ENCODE data around the gene ATXN1.

GRCh38 chr6:16806363-16806762, 45.1 kb upstream of the ATXN1 start:
- TF ChIP-seq CTCF (IDR thresholded peaks at IDR 0.05; ENCODE audit: poor library complexity, severe bottlenecking) (no peak), POLR2AphosphoS5 (IDR thresholded peaks at IDR 0.05) (no peak), EZH2 (IDR thresholded peaks at IDR 0.05; ENCODE audit: borderline replicate concordance, insufficient read depth, low read length, poor library complexity, severe bottlenecking) (no peak), SMC3 (conservative IDR thresholded peaks at IDR 0.05; ENCODE audit: poor library complexity) (no peak), EP300 (conservative IDR thresholded peaks at IDR 0.05; ENCODE audit: poor library complexity, severe bottlenecking) (no peak), REST (IDR thresholded peaks at IDR 0.05; ENCODE audit: borderline replicate concordance) (no peak), RAD21 (conservative IDR thresholded peaks at IDR 0.05) (no peak)

Data from neural cell (in vitro differentiated cells).